Endothelial cell of umbilical vein (primary cell): ENCODE measurements around the gene PFKFB4. TPM values are rescaled to one million over a fixed set of nuclear protein-coding genes. Genes with fewer than 3 reads are reported as not detected.

Experiments
- BruUV-seq: library from RNA; stranded (reverse); fragments of 400-500 nt; replicated peaks from 2 replicates; lab custom pipeline; 2021; lab: Mats Ljungman, UMichigan
- CTCF ChIA-PET: fragments of 300-600, 350-600 bp; sonication (Branson Sonifier 250); formaldehyde crosslinking; loops from one replicate; lab custom pipeline; 2021; ENCODE audit warnings: antibody characterized with exemption, inconsistent platforms; lab: Charles Lee
- POLR2A ChIA-PET: fragments of 300-600, 350-600 bp; sonication (Branson Sonifier 250); formaldehyde crosslinking; loops from one replicate; lab custom pipeline; 2021; ENCODE audit warnings: antibody characterized with exemption, inconsistent platforms; lab: Charles Lee
- DNase-seq: peaks from one replicate; pipeline ENCODE4 v3.0.0-alpha.2; 2011; ENCODE audit warnings: low read depth, low spot score
- FAIRE-seq: peaks from 2 replicates; lab custom pipeline; 2011; peaks lifted over from hg19 to GRCh38; lab: Jason Lieb, UNC
- H2AFZ ChIP-seq: 2 replicates; pipeline ENCODE4 v1.6.0; 2012; ENCODE audit warnings: low read depth, low read length, control low read depth, inconsistent platforms
- H3K27ac ChIP-seq: 2 replicates; pipeline ENCODE4 v1.5.1; 2011; ENCODE audit warnings: low read depth, mild to moderate bottlenecking, control low read depth, low read length, moderate library complexity; ENCODE audit not compliant: insufficient read depth
- H3K27me3 ChIP-seq, 2 experiments: 2 replicates each; pipeline versions ENCODE4 v1.6.0 to v1.6.1; 2011; ENCODE audit warnings: low read length in 2 of 2, mixed read lengths in 1 of 2; ENCODE audit not compliant: control insufficient read depth in 2 of 2, insufficient read depth in 2 of 2
- H3K36me3 ChIP-seq, 2 experiments: 2 replicates in 1 of 2; 3 replicates in 1 of 2; pipeline ENCODE4 v1.5.1; 2011; ENCODE audit warnings: low read length in 2 of 2, mild to moderate bottlenecking in 1 of 2, moderate library complexity in 1 of 2; ENCODE audit not compliant: control insufficient read depth in 2 of 2, insufficient read depth in 2 of 2; ENCODE audit errors: extremely low read depth in 1 of 2
- H3K4me1 ChIP-seq: 3 replicates; pipeline ENCODE4 v1.5.1; 2011; ENCODE audit warnings: mild to moderate bottlenecking, low read length; ENCODE audit not compliant: control insufficient read depth, insufficient read depth; ENCODE audit errors: extremely low read depth
- H3K4me2 ChIP-seq: 2 replicates; pipeline ENCODE4 v1.6.1; 2011; ENCODE audit warnings: low read length, control low read depth, mixed read lengths; ENCODE audit not compliant: insufficient read depth
- H3K4me3 ChIP-seq, 3 experiments: fragments of 200-600 bp in 1 of 3; sonication (generic), shearing (Covaris generic) in 1 of 3; replicated peaks in 1 of 3; 2 replicates each; pipeline ENCODE4 v1.5.1; 2011 to 2016; ENCODE audit warnings: control low read depth in 3 of 3, low read length in 3 of 3, mild to moderate bottlenecking in 2 of 3, inconsistent platforms in 1 of 3, low read depth in 1 of 3, moderate library complexity in 1 of 3; ENCODE audit not compliant: insufficient read depth in 1 of 3
- H3K79me2 ChIP-seq: 2 replicates; pipeline ENCODE4 v1.6.0; 2012; ENCODE audit warnings: low read length, inconsistent platforms; ENCODE audit not compliant: control insufficient read depth, insufficient read depth
- H3K9ac ChIP-seq: replicated peaks from 2 replicates; pipeline ENCODE3; 2011; ENCODE audit warnings: low read length, control low read depth; ENCODE audit not compliant: insufficient read depth; ENCODE audit errors: extremely low read depth
- H3K9me1 ChIP-seq: replicated peaks from 3 replicates; pipeline ENCODE4 v1.6.0; 2011; ENCODE audit warnings: mild to moderate bottlenecking, low read length; ENCODE audit not compliant: control insufficient read depth, insufficient read depth; ENCODE audit errors: extremely low read depth
- H3K9me3 ChIP-seq: replicated peaks from 2 replicates; pipeline ENCODE4 v1.5.1; 2012; ENCODE audit warnings: low read length, inconsistent platforms; ENCODE audit not compliant: control insufficient read depth, insufficient read depth
- H4K20me1 ChIP-seq: replicated peaks from 2 replicates; pipeline ENCODE3; 2011; ENCODE audit warnings: mild to moderate bottlenecking, low read length; ENCODE audit not compliant: control insufficient read depth, insufficient read depth; ENCODE audit errors: extremely low read depth
- CTCF ChIP-seq, 2 donors: IDR thresholded peaks; 1 replicate in 1 of 2; 2 replicates in 1 of 2; pipeline ENCODE4 v1.5.1; 2011; ENCODE audit warnings: low read length in 2 of 2, mild to moderate bottlenecking in 2 of 2, moderate library complexity in 2 of 2, control low read depth in 1 of 2, inconsistent platforms in 1 of 2, low read depth in 1 of 2; ENCODE audit not compliant: insufficient read depth in 1 of 2; ENCODE audit errors: extremely low read depth in 1 of 2
- EZH2 ChIP-seq: IDR thresholded peaks from 2 replicates; pipeline ENCODE4 v1.6.1; 2012; ENCODE audit warnings: borderline replicate concordance, low read depth, mild to moderate bottlenecking, moderate library complexity, low read length, inconsistent platforms; ENCODE audit not compliant: severe bottlenecking
- FOS ChIP-seq: IDR thresholded peaks from 2 replicates; pipeline ENCODE4 v1.6.1; 2011; ENCODE audit warnings: mild to moderate bottlenecking, low read length, moderate library complexity, borderline replicate concordance; ENCODE audit not compliant: insufficient read depth
- GATA2 ChIP-seq: IDR thresholded peaks from 2 replicates; pipeline ENCODE4 v1.7.0; 2011; ENCODE audit warnings: low read depth, mild to moderate bottlenecking, moderate library complexity, mixed read lengths, low read length; ENCODE audit not compliant: insufficient read length, insufficient read depth
- JUN ChIP-seq: IDR thresholded peaks from 2 replicates; pipeline ENCODE4 v1.6.1; 2011; ENCODE audit warnings: borderline replicate concordance, low read depth; ENCODE audit not compliant: insufficient read length, insufficient read depth
- MAX ChIP-seq: IDR thresholded peaks from 2 replicates; pipeline ENCODE4 v1.6.1; 2011; ENCODE audit not compliant: insufficient read depth, insufficient read length
- MYC ChIP-seq: IDR thresholded peaks from one replicate; pipeline ENCODE4 v1.6.1; 2011; ENCODE audit warnings: mild to moderate bottlenecking, low read depth, low read length
- POLR2A ChIP-seq: IDR thresholded peaks from 2 replicates; pipeline ENCODE4 v1.6.1; 2012; ENCODE audit warnings: low read depth, mild to moderate bottlenecking, control low read depth, low read length
- POLR2AphosphoS5 ChIP-seq: IDR thresholded peaks from 2 replicates; pipeline ENCODE4 v1.6.1; 2012; ENCODE audit warnings: low read depth, mild to moderate bottlenecking, control low read depth, low read length, moderate library complexity; ENCODE audit not compliant: insufficient read depth
- dilution Hi-C: fragments of 300-500 bp; cut with MboI; formaldehyde crosslinking; loops from one replicate; pipeline ENCODE4 v1.15.0; 2019; ENCODE audit warnings: low sequenced_read_pairs; ENCODE audit not compliant: extremely low pct_ligation_motif_present
- intact Hi-C: fragments of 100-400 bp; cut with micrococcal nuclease; formaldehyde crosslinking; loops from one replicate; pipeline ENCODE4 v1.10.0; 2022
- polyA plus RNA-seq, 4 experiments: library from polyadenylated mRNA; depleted of rRNA in 3 of 4; stranded (reverse) in 3 of 4; unstranded in 1 of 4; fragments of >200 nt; gene quantifications; 2 replicates each; pipeline versions ENCODE4 v1.2.1 to v1.2.3, GENCODE V29; 2011 to 2012; ENCODE audit warnings: missing spikeins in 1 of 4
- total RNA-seq: library from RNA; stranded (reverse); gene quantifications from 2 replicates; pipeline ENCODE4 v1.2.3, GENCODE V29; 2021

The PFKFB4 gene
- total and polyA plus RNA-seq, 2 donors (not counting 3 experiments of a cell fraction or from before 2014, with no cell fraction given): 4.0 to 4.2 TPM

- Histone ChIP-seq H4K20me1 (no peaks in the 10 kb centered on the region), H2AFZ (no peak overlapping the region), H3K4me2 (no peak overlapping the region), H3K27ac (no peak overlapping the region), H3K4me3 (no peak overlapping the region), H3K9ac (no peak overlapping the region), H3K36me3 (peaks cover 0 to 32% of the 10 kb centered on the region in 2 experiments), H3K4me1 (peaks cover 33% of the 10 kb centered on the region), H3K9me3 (no peaks in the 10 kb centered on the region), H3K27me3 (no peaks in the 10 kb centered on the region), H3K79me2 (peaks cover 59% of the 10 kb centered on the region), H3K9me1 (no peaks in the 10 kb centered on the region)
- dilution Hi-C loops (no loop called here), intact Hi-C loops (no loop called here)
- TF ChIP-seq EZH2 (no peak), FOS (no peak), JUN (no peak), MAX (no peak), POLR2AphosphoS5 (no peak), GATA2 (no peak), CTCF (IDR thresholded peaks at IDR 0.05; ENCODE audit: extremely low read depth in 1 of 2, insufficient read depth in 1 of 2, low read depth in 1 of 2, low read length in 2 of 2) (no peak), POLR2A (no peak), MYC (no peak)
- CTCF ChIA-PET: interaction anchor here (1.2 to 6.2 kb wide), 2 partner anchors 33 to 80 kb away, joined by 3 to 63 read pairs; no protein-coding TSS in a partner anchor
- FAIRE-seq (no peak), DNase-seq (no peak)
- BruUV-seq: no TSS peak
- POLR2A ChIA-PET: interaction anchor here (0.6 kb wide), 1 partner anchor 803 kb away, joined by 5 read pairs; no protein-coding TSS in a partner anchor
Observed at GRCh38 chr3:48469046-48469915, 87.3 kb downstream of the PFKFB4 start.
